CD4-positive, alpha-beta T cell treated with Interleukin-15 for 1 hour (primary cell): ENCODE measurements around the gene DYNLT2.

Experiments used
- DNase-seq: peaks from one replicate; pipeline ENCODE4 v3.0.0-alpha.2; 2020

DYNLT2 gene

DNA sequence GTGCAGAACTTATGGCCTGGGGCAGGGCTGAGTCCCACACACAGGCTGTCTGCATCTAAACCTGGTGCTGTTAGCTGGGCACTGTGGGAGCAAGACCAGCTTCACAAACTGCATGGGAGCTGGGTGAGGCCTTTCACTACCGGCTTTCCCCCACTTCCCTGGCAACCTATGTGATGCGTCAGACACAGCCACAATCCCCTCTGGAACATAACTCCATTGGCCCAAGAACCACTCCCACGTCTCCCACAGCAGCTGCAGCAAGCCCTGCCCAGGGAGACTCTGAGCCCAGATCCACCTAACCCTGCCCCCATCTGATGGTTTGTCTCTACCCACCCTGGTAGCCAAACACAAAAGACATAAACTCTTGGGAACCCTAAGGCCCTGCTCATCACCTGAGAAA lies 58.9 kb downstream of the DYNLT2 start:
- no peak for DNase-seq

GRCh38 chr6:169691260-169691659 lies 60.1 kb downstream of the DYNLT2 start:
- no peak for DNase-seq
